Thyroid gland (tissue), 4 donors: ENCODE data around the gene BACH2.

Experiments used
- POLR2A ChIP-seq, 2 donors: fragments of 450-650 bp; IDR thresholded peaks; one replicate each; pipeline ENCODE4 v1.6.1; 2017; ENCODE audit warnings: antibody characterized with exemption in 2 of 2, mild to moderate bottlenecking in 2 of 2, moderate library complexity in 1 of 2
- TF ChIP-seq, protein P1 (sequence below), 6 experiments: fragments of 200-600 bp in 3 of 6; fragments of 450-650 bp in 3 of 6; sonication (generic) in 3 of 6; IDR thresholded peaks; one replicate each; pipeline ENCODE4 v1.5.1; 2016 to 2019; ENCODE audit warnings: antibody characterized with exemption in 6 of 6, mild to moderate bottlenecking in 2 of 6, inconsistent platforms in 1 of 6, moderate library complexity in 1 of 6

DNA sequence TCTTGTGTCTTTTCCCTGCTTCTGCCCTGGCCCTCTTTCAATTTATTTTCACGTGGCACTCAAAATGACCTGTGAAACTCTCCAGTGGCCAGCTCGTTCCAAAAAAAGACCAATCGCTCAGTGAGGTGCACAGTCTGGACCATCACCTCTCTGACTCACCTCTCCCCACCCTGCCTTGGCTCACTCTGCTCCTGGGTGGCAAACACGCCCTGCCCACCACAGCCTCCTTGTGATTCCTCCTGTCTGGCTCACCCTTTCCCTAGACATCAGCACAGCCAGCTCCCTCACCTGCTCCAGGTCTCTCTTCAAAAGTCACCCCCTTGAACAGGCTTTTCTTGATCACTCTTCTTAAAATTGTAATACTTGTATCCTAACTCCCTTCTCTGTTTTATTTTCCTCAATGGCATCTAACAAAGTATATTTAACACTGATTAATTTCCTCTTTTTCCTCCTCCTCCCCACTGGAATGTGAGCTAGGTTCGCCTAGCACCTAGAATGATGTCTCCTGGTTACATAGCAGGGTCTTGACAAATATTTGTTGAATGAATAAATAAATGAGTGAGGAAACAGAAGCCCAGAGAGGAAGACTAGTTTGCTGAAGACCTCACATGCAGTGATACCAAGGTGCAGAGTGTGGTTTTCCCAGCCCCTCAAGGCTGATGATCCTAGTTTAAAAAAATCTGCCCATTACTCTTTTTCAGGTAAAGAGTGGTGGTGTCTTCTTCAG lies 293.4 kb downstream of the BACH2 start:
- TF ChIP-seq, protein P1, sequence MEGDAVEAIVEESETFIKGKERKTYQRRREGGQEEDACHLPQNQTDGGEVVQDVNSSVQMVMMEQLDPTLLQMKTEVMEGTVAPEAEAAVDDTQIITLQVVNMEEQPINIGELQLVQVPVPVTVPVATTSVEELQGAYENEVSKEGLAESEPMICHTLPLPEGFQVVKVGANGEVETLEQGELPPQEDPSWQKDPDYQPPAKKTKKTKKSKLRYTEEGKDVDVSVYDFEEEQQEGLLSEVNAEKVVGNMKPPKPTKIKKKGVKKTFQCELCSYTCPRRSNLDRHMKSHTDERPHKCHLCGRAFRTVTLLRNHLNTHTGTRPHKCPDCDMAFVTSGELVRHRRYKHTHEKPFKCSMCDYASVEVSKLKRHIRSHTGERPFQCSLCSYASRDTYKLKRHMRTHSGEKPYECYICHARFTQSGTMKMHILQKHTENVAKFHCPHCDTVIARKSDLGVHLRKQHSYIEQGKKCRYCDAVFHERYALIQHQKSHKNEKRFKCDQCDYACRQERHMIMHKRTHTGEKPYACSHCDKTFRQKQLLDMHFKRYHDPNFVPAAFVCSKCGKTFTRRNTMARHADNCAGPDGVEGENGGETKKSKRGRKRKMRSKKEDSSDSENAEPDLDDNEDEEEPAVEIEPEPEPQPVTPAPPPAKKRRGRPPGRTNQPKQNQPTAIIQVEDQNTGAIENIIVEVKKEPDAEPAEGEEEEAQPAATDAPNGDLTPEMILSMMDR (IDR thresholded peaks at IDR 0.05): no peak
- no peak for TF ChIP-seq POLR2A (IDR thresholded peaks at IDR 0.05)
